GM19328 (cell line): ENCODE results near the gene IFIT1.

Source experiments
- ATAC-seq: cut with Tn5 transposase; IDR thresholded peaks from one replicate; pipeline ENCODE4 v1.9.1; 2021; ENCODE audit warnings: mild to moderate bottlenecking, moderate library complexity; ENCODE audit not compliant: unreplicated experiment

IFIT1 gene

GRCh38 chr10:89391907-89392756 is at the start of gene IFIT1:
IFIT1 (plus strand) TSS chr10:89392623; CDS start chr10:89392713, 90 bp downstream.
- peak; percentile 71 for ATAC-seq

GRCh38 chr10:89343089-89343767 is 49.2 kb upstream of the IFIT1 start:
- no peak for ATAC-seq

- ATAC-seq, result no peak
Measured at GRCh38 chr10:89344156-89344555, 48.3 kb upstream of the IFIT1 start.

- ATAC-seq, result no peak
Measured at GRCh38 chr10:89345367-89346000, 46.9 kb upstream of the IFIT1 start.

GRCh38 chr10:89346405-89347254 is 45.8 kb upstream of the IFIT1 start:
- ATAC-seq, result no peak

- ATAC-seq, result no peak
Measured at GRCh38 chr10:89347701-89348457, 44.5 kb upstream of the IFIT1 start.

- ATAC-seq, result no peak
Measured at GRCh38 chr10:89348481-89348880, 43.9 kb upstream of the IFIT1 start.

- no peak for ATAC-seq
Measured at GRCh38 chr10:89348975-89349374, 43.4 kb upstream of the IFIT1 start.

GRCh38 chr10:89350631-89351315 is 41.6 kb upstream of the IFIT1 start:
- ATAC-seq, result peak; percentile 45

- ATAC-seq, result peak; percentile 77
Measured at GRCh38 chr10:89351412-89351779, 41.0 kb upstream of the IFIT1 start.

- no peak for ATAC-seq
Measured at GRCh38 chr10:89351780-89352597, 40.4 kb upstream of the IFIT1 start.

GRCh38 chr10:89352802-89353201 is 39.6 kb upstream of the IFIT1 start:
- ATAC-seq, result no peak

GRCh38 chr10:89355394-89355931 is 37.0 kb upstream of the IFIT1 start:
- ATAC-seq, result no peak

- ATAC-seq, result no peak
Measured at GRCh38 chr10:89357096-89357495, 35.3 kb upstream of the IFIT1 start.

GRCh38 chr10:89357975-89358374 is 34.4 kb upstream of the IFIT1 start:
- ATAC-seq, result no peak

- ATAC-seq, result no peak
Measured at GRCh38 chr10:89360157-89360556, 32.3 kb upstream of the IFIT1 start.

- no peak for ATAC-seq
Measured at GRCh38 chr10:89362929-89363328, 29.5 kb upstream of the IFIT1 start.

- ATAC-seq, result no peak
Measured at GRCh38 chr10:89363729-89364442, 28.5 kb upstream of the IFIT1 start.
